ENCODE measurements around the gene AAGAB.

GRCh38 chr15:67180035-67180434 lies 74.4 kb downstream of the AAGAB start:
- TF ChIP-seq CTCF (IDR thresholded peaks at IDR 0.05 in 4 of 5, conservative IDR thresholded peaks at IDR 0.05 in 1 of 5) (no peak), POLR2A (IDR thresholded peaks at IDR 0.05) (no peak)
